ENCODE results near the gene FSIP2.

Gene FSIP2

GRCh38 chr2:185787227-185788145 is 48.9 kb downstream of the FSIP2 start:
- H3K4me3 Mint-ChIP-seq = no peak overlapping the region
- DNase-seq (ENCODE audit: low spot score in 2 of 2) = no peak

GRCh38 chr2:185790361-185790760 is 51.8 kb downstream of the FSIP2 start:
- DNase-seq (ENCODE audit: low spot score in 2 of 2) (no peak), ATAC-seq (ENCODE audit: low read depth) (no peak)
- no peaks in the 10 kb centered on the region for H3K36me3 Mint-ChIP-seq
- no peaks in the 10 kb centered on the region for H3K9me3 Mint-ChIP-seq
- H3K4me3 Mint-ChIP-seq = no peak overlapping the region
- H3K27ac Mint-ChIP-seq = no peak overlapping the region
- H3K27me3 Mint-ChIP-seq = no peaks in the 10 kb centered on the region
- no peaks in the 10 kb centered on the region for H3K4me1 Mint-ChIP-seq

More at GRCh38 chr2:185787227-185788145, 48.9 kb downstream of the FSIP2 start:
- no peaks in the 10 kb centered on the region for H3K36me3 Mint-ChIP-seq
- ATAC-seq (ENCODE audit: low read depth) = no peak
- H3K4me1 Mint-ChIP-seq = no peaks in the 10 kb centered on the region
- no peaks in the 10 kb centered on the region for H3K9me3 Mint-ChIP-seq
- no peak overlapping the region for H3K27ac Mint-ChIP-seq
- no peaks in the 10 kb centered on the region for H3K27me3 Mint-ChIP-seq

- Mint-ChIP-seq H3K9me3 (no peaks in the 10 kb centered on the region), H3K4me1 (no peaks in the 10 kb centered on the region), H3K36me3 (peaks cover under 1% of the 10 kb centered on the region), H3K4me3 (no peak overlapping the region), H3K27ac (no peak overlapping the region), H3K27me3 (no peaks in the 10 kb centered on the region)
- no peak for ATAC-seq (ENCODE audit: low read depth)
- DNase-seq (ENCODE audit: low spot score in 2 of 2) = no peak
Measured at GRCh38 chr2:185793532-185794345, 55.1 kb downstream of the FSIP2 start.

- peaks cover 1% of the 10 kb centered on the region for H3K36me3 Mint-ChIP-seq
- H3K9me3 Mint-ChIP-seq = no peaks in the 10 kb centered on the region
- H3K4me1 Mint-ChIP-seq = no peaks in the 10 kb centered on the region
- H3K27ac Mint-ChIP-seq = no peak overlapping the region
- H3K4me3 Mint-ChIP-seq = no peak overlapping the region
- no peaks in the 10 kb centered on the region for H3K27me3 Mint-ChIP-seq
- ATAC-seq (ENCODE audit: low read depth) (no peak), DNase-seq (ENCODE audit: low spot score in 2 of 2) (no peak)
Measured at GRCh38 chr2:185796758-185797157, 58.2 kb downstream of the FSIP2 start.

- Mint-ChIP-seq H3K9me3 (no peaks in the 10 kb centered on the region), H3K27me3 (no peaks in the 10 kb centered on the region), H3K4me1 (no peaks in the 10 kb centered on the region), H3K36me3 (peaks cover 1% of the 10 kb centered on the region), H3K4me3 (no peak overlapping the region), H3K27ac (no peak overlapping the region)
- no peak for ATAC-seq (ENCODE audit: low read depth)
- DNase-seq (ENCODE audit: low spot score in 2 of 2) = no peak
Measured at GRCh38 chr2:185802926-185803325, 64.3 kb downstream of the FSIP2 start.

- no peak overlapping the region for H3K4me3 Mint-ChIP-seq
- no peak for ATAC-seq (ENCODE audit: low read depth)
- H3K9me3 Mint-ChIP-seq = no peaks in the 10 kb centered on the region
- no peak overlapping the region for H3K27ac Mint-ChIP-seq
- H3K36me3 Mint-ChIP-seq = no peaks in the 10 kb centered on the region
- no peaks in the 10 kb centered on the region for H3K4me1 Mint-ChIP-seq
- no peaks in the 10 kb centered on the region for H3K27me3 Mint-ChIP-seq
- no peak for DNase-seq (ENCODE audit: low spot score in 2 of 2)
Measured at GRCh38 chr2:185806783-185807182, 68.2 kb downstream of the FSIP2 start.

- Mint-ChIP-seq H3K36me3 (no peaks in the 10 kb centered on the region), H3K27me3 (no peaks in the 10 kb centered on the region), H3K9me3 (no peaks in the 10 kb centered on the region), H3K4me3 (no peak overlapping the region), H3K4me1 (no peaks in the 10 kb centered on the region), H3K27ac (no peak overlapping the region)
- no peak for DNase-seq (ENCODE audit: low spot score in 2 of 2)
- ATAC-seq (ENCODE audit: low read depth) = no peak
Measured at GRCh38 chr2:185807351-185807750, 68.7 kb downstream of the FSIP2 start.

- no peaks in the 10 kb centered on the region for H3K4me1 Mint-ChIP-seq
- H3K27ac Mint-ChIP-seq = no peak overlapping the region
- no peaks in the 10 kb centered on the region for H3K27me3 Mint-ChIP-seq
Measured at GRCh38 chr2:185811580-185811979, 73.0 kb downstream of the FSIP2 start.

GRCh38 chr2:185813707-185814106 is 75.1 kb downstream of the FSIP2 start:
- ATAC-seq (ENCODE audit: low read depth) (no peak), DNase-seq (ENCODE audit: low spot score in 2 of 2) (no peak)
- Mint-ChIP-seq H3K27ac (no peak overlapping the region), H3K36me3 (peaks cover 8% of the 10 kb centered on the region), H3K4me1 (no peaks in the 10 kb centered on the region), H3K4me3 (no peak overlapping the region), H3K9me3 (peaks cover 4% of the 10 kb centered on the region), H3K27me3 (no peaks in the 10 kb centered on the region)

More at GRCh38 chr2:185811580-185811979, 73.0 kb downstream of the FSIP2 start:
- Mint-ChIP-seq H3K9me3 (peaks cover under 1% of the 10 kb centered on the region), H3K36me3 (peaks cover 2% of the 10 kb centered on the region), H3K4me3 (no peak overlapping the region)
- DNase-seq (ENCODE audit: low spot score in 2 of 2) = no peak
- ATAC-seq (ENCODE audit: low read depth) = no peak

- DNase-seq (ENCODE audit: low spot score in 2 of 2) (no peak), ATAC-seq (ENCODE audit: low read depth) (no peak)
- H3K27ac Mint-ChIP-seq = no peak overlapping the region
- H3K9me3 Mint-ChIP-seq = peaks cover 8% of the 10 kb centered on the region
- H3K27me3 Mint-ChIP-seq = no peaks in the 10 kb centered on the region
- no peak overlapping the region for H3K4me3 Mint-ChIP-seq
- H3K36me3 Mint-ChIP-seq = peaks cover 10% of the 10 kb centered on the region
- H3K4me1 Mint-ChIP-seq = no peaks in the 10 kb centered on the region
Measured at GRCh38 chr2:185817991-185818390, 79.4 kb downstream of the FSIP2 start.

- ATAC-seq (ENCODE audit: low read depth) (no peak), DNase-seq (ENCODE audit: low spot score in 2 of 2) (no peak)
- peaks cover 8% of the 10 kb centered on the region for H3K36me3 Mint-ChIP-seq
- no peaks in the 10 kb centered on the region for H3K27me3 Mint-ChIP-seq
- no peak overlapping the region for H3K27ac Mint-ChIP-seq
- H3K9me3 Mint-ChIP-seq = peaks cover 8% of the 10 kb centered on the region
- no peaks in the 10 kb centered on the region for H3K4me1 Mint-ChIP-seq
- no peak overlapping the region for H3K4me3 Mint-ChIP-seq
Measured at GRCh38 chr2:185821467-185821866, 82.9 kb downstream of the FSIP2 start.

GRCh38 chr2:185823773-185824172 is 85.2 kb downstream of the FSIP2 start:
- H3K4me1 Mint-ChIP-seq = no peaks in the 10 kb centered on the region
- no peak overlapping the region for H3K4me3 Mint-ChIP-seq
- no peaks in the 10 kb centered on the region for H3K27me3 Mint-ChIP-seq
- no peak overlapping the region for H3K27ac Mint-ChIP-seq
- peaks cover 2% of the 10 kb centered on the region for H3K36me3 Mint-ChIP-seq
- DNase-seq (ENCODE audit: low spot score in 2 of 2) = no peak
- peaks cover 4% of the 10 kb centered on the region for H3K9me3 Mint-ChIP-seq
- no peak for ATAC-seq (ENCODE audit: low read depth)

GRCh38 chr2:185825557-185825956 is 87.0 kb downstream of the FSIP2 start:
- no peak for DNase-seq (ENCODE audit: low spot score in 2 of 2)
- H3K9me3 Mint-ChIP-seq = no peaks in the 10 kb centered on the region

GRCh38 chr2:185828326-185828725 is 89.7 kb downstream of the FSIP2 start:
- no peak for DNase-seq (ENCODE audit: low spot score in 2 of 2)
- Mint-ChIP-seq H3K36me3 (no peaks in the 10 kb centered on the region), H3K4me1 (no peaks in the 10 kb centered on the region)

More at GRCh38 chr2:185825557-185825956, 87.0 kb downstream of the FSIP2 start:
- Mint-ChIP-seq H3K4me3 (no peak overlapping the region), H3K36me3 (no peaks in the 10 kb centered on the region), H3K27me3 (no peaks in the 10 kb centered on the region), H3K27ac (no peak overlapping the region), H3K4me1 (no peaks in the 10 kb centered on the region)
- ATAC-seq (ENCODE audit: low read depth) = no peak

More at GRCh38 chr2:185828326-185828725, 89.7 kb downstream of the FSIP2 start:
- ATAC-seq (ENCODE audit: low read depth) = no peak
- Mint-ChIP-seq H3K9me3 (no peaks in the 10 kb centered on the region), H3K27ac (no peak overlapping the region), H3K4me3 (no peak overlapping the region), H3K27me3 (no peaks in the 10 kb centered on the region)

All from memory B cell (primary cell).